GF-D8 (cell line): Measurements from ENCODE around the gene PICALM.
A peak's percentile ranks its signal among the peaks of the same experiment; 100 is the strongest.

ENCODE experiments used
- DNase-seq: peaks from one replicate; lab custom pipeline; 2025; lab: John Stamatoyannopoulos, UW

PICALM gene

DNA sequence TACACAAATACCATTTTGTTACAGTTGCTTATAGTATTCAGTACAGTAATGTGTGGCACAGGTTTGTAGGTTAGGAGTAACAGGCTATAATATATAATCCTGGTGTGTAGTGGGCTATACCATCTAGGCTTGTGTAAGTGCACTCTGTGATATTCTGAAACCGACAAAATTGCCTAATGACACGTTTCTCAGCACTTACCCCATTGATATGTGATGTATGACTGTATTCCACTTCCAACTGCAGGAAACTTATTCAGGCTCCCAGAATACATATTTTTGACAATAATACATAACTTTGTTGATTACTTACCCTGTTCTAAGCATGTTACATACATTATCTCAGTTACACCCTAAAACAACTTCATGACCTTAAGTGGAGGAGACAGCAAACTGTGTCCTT, 5.1 kb upstream of the PICALM start:
- no peak for DNase-seq

DNA sequence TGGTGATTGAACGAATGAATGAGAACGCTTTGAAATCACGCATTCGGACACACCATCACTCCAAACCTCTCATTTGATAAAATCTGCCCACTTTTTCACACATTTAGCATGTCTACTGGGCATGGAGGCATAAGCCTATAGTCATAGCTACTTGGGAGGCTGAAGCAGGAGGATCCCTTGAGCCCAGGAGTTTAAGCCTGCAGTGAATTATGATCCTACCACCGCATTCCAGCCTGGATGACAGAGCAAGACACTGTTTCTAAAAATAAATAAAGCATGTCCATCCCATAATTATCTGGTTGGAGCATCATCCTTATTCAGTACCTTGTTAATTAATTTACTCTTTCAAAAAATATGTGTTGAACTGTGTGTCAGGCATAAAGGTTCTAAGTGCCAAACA, 3.3 kb upstream of the PICALM start:
- DNase-seq = no peak

DNA sequence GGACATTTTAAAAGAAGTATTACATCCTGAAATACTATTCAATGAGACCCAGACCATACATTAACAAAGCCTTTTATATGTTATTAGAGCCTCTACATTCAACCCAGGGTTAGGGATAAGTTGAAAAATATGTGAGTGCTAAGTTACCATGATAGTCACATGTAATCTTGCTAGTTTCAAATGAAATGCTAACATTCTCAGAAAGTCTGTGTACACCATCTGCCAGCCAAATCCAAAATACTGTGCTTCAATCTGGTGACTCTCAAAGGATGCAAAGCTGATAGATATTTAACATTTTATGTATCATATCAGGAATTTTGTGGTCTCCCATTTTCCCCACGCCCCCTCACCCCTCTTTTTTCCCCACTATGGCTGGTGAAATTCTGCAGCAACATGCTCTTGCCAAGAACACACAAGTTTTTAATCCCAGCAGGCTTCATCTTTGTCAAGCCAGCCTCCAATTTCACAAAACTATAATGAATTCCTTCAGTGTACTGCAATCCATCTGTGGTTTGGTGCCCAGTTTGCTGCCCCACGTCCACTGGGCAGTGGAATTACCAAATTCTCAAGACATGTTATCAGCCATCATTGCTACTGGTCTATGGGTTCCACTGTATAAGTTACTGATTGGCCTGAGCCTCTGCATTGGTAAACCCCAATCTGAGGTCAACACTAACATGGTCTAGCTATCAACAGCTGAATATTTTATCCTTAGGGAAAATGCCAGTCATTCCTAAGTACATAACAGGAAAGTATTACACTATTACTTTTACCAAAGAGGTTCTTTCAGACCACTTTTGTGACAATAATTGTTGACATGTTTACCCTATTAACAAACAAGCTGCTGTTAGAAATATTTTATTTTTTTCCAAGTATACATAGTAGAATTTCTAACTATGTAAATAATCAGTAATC, 1.5 kb upstream of the PICALM start:
- DNase-seq = no peak

DNA sequence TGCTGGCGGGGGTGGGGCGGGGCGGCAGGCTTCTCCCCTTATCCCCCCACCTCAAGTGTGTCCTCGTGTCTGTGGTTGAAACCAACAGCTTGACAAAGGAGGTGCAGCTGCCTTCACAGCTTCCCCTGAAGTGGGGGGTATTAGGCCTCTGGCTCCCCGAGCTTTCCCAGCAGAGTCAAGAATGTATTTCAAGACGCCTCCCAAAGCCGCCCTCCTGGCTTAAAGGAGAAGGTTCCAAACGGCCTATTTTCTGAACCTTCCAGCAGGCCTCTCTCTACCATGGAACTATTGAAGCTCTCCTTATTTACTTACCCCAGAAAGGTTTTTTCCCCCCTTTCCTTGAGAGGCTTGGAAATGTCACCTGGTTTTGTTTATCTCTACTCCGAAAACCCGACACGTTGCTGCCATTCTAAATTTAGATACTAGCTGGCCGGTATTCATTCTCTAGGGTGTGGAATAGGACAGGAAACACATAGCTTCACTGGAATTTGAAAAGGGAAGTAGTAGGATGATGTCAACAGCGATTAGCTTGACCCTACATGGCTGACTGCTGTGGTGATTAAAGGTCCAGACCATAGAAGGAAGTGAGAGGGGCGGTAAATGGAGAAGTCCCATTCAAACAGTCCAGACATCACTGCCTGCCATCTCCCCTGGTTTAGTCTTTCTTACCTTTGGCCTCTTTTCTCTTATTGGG, 671 bp upstream of the PICALM start:
- DNase-seq = peak; percentile 74

DNA sequence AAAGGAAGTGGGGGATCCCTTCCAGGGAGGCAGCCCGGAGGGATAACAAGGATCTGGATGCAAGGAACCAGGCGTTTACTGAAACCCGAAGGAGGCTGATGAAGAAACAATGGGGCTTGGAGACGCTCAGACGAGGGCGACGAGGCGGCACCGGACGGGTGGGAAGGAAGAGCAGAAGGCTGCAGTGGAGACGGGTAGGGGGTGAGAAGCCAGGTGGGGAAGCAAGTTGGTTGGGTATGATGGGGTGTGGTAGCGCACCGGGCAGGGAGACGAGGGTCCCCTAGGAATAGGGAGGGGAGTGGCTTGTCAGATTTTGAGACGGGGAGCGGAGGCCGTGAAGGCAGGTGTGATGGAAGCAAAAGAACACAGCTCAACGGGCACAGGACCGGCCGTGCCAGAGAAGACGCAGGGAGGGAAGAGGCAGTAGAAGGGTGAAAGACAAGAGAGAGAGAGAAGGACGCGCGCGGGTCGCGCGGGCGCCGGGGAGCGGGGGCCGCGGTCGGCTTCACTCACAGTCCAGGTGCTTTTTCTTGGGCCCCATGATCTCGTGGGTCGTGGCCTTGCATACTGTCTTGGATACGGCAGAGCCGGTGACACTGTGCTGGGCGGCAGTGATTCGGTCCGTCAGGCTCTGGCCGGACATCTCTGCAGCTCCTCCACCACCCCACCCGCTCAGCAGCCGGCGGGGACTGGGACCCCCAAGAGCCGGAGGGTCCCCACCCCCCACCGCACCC, 579 bp downstream of the PICALM start:
- DNase-seq = no peak

DNA sequence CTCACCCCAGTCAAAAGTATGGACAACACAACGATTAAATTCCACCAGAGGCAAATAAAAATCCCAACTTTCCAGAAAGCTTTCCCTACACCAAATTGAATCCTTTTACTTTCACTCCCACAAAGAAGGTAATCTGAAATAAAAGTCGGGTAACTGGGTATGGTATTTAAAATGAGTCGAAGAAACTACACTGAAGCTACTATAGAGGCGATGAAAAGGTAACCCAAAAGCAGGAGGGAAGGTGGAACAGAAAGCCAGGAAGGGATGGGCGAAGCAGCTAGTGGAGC, 1.1 kb downstream of the PICALM start:
- DNase-seq = no peak

DNA sequence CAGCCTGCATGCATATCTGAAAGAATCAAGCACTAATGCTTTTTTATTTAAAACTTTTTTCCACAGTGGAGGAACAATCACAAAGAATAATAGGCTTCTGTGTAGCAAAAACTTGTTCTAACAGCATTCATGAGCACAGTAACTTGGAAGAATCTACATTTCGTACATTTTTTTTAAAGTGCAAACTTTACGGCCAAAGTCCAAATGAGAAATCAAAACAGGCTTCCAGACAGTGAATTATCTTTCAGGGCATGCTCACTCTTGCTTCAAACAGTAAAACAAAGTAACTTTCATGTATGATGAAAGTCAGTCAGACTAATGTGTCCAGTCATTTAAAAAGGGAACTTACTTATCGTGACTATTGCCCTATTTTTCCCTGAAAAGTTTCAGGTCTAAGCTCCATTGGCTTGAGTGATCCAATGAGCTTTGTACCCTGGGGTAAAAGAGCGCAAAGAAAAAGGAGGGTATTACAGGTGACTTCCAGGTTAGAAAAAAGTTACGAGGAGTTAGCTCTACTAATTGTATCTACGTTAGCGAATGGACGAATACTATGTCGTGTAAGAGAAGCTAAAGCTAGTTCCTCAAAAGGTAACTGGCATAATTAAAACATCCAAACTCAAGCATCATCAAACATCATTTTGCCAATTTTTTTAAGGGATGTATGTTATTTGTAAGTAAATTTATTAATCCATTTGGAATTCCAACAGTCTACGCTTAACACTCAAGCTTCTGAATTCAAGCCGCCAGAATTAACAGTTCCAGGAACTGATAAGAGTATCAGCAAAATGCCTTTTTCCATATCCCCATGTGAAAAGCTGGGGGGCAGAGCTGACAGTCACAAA, 1.7 kb downstream of the PICALM start:
- peak; percentile 32 for DNase-seq

DNA sequence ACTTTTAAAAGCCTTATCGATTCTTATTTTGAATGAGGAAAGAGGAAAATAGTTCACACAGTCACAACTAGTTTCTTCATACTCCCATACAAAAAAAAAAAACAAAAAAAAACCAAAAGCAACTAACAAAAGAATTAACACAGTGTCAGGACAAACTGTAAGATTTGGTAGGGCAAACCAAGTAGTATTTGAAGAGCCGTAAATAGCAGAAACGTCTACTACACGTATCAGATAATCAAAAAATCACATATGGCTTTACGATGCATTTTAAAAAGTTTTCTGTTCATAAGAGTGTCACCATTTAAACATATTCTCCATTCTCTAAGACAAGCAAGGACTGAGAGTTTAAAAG, 2.3 kb downstream of the PICALM start:
- DNase-seq = no peak

DNA sequence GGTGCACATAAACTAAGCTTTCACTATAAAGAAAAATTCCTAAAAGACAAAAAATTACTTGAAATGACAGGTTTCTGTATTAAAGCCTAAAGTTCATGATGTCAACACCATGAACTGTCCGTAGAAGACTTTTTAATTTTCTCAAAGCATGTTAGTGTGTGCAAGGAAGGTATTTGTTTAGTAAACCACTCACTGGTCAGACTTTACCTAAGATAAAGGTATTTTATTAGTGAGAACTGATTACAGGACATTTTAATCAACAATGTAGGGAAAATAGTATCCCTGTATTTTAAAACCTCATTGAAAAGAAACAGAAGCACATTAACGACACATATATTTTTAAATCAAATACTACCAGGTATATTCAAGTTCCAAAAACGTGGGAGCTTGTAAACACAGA, 2.9 kb downstream of the PICALM start:
- no peak for DNase-seq

DNA sequence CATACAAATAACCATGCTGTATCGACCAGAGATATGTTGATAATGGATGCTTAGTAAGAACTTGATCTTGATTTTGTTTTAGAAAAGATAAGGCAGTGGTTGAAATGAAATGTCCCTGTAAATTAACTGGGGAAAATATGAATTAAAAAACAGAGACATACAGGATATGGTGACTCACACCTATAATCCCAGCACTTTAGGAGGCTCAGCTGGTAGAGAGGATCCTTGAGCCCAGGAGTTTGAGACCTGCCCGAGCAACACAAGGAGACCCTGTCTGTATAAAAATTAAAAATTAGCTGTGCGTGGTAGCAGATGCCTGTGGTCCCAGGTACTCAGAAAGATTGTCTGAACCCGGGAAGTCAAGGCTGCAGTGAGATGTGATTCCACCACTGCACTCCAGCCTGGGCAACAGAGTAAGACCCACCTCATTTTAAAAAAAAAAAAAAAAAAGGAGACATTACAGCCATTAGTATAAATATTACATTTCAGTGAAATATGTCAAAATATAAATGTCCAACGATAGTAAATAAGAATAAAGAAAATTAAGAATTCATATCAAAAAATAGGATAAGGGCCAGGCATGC, 4.6 kb downstream of the PICALM start:
- DNase-seq = no peak

DNA sequence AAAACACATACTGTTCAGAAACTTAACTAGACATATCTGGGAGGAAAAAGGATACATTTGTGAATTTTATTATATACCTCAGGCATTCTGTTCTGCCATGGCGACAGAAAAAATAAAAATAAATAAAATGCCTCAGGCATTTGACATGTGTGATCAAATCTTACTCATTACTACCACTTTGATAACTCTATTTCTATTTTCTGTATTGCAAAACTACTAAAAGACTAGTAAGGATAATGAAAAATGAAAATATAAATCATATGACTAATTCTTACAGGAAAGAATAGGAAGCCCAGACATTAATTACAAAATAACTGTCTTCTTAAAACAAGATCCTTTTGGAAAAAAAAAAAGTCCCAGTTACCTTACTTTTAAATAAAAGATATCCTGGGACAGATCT, 5.3 kb downstream of the PICALM start:
- no peak for DNase-seq

DNA sequence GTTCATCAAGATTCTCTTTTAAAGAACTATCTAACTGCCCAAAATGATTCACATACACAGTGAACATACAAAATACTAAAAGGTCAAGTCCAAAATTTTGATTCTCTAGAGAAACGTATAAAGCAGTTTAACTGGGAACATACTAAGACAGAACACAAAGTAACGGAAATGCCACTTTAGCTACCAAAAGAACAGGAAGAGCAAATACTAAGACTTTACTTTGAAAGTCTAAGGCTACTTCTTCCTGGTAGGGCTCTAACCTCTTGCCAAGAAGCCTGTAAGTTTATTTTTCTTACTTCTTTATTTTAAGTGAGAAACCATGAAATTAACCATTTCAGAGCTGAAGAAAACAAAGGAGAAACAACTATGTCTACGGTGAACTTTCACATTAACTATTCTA, 6.2 kb downstream of the PICALM start:
- no peak for DNase-seq

DNA sequence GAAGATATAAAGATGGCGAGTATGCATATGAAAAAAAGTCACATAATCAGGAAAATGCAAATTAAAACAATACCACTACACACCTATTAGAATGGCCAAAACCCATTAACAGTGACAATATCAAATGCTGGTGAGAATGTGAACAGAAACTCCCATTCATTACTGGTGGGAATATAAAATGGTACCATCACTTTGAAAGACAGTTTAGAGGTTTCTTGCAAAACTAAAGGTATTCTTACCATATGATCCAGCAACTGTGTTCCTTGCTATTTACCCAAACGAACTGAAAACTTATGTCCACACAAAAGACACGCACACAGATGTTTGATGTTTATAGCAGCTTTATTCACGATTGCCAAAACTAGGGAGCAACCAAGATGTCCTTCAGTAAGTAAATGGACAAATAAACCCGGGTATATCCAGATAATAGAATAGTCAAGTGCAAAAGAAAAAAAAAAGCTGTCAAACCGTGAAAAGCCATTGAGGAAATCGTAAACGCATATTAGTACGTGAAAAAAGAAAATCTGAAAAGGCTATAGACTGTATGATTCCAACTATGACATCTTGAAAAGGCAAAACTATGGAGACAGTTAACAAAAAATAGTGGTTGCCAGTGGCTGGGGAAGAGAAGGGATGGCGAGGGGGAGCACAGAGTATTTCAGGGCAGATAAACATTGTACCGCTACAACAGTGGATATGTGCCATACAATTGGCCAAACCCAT, 7.2 kb downstream of the PICALM start:
- no peak for DNase-seq

DNA sequence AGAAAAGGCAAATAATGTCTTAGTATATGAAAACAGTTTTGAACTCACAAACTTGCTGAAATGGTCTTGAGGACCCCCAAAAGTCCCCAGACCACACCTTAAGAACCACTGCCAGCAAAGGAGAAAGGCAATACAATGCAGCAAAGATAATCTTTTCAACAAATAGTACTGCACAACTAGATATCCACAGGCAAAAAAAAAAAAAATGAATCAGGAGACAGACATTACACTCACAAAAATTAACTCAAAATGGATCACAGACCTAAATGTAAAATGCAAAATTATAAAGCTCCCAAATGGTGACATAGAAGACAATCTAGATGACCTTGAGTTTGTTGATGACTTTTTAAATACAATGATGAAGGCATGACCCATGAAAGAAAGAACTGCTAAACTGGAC, 8.3 kb downstream of the PICALM start:
- DNase-seq = no peak

DNA sequence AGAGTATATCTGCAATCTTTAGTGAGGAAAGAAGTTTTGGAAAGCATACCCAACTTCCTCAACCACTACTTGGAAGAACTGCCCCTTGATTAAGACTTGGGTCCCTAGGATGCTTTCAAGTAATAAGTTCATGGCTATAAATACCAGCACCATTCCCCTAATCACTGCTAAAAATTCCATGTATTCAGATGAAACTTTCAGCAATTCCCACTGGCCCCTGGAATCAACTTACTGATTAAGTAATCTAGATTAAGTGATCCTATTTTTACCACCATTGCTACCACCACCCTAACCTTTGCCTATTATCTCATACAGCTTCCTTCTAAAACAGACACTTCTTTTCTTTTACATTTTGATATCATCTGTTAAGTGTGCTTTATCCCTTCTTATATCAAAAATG, 10.5 kb downstream of the PICALM start:
- no peak for DNase-seq

DNA sequence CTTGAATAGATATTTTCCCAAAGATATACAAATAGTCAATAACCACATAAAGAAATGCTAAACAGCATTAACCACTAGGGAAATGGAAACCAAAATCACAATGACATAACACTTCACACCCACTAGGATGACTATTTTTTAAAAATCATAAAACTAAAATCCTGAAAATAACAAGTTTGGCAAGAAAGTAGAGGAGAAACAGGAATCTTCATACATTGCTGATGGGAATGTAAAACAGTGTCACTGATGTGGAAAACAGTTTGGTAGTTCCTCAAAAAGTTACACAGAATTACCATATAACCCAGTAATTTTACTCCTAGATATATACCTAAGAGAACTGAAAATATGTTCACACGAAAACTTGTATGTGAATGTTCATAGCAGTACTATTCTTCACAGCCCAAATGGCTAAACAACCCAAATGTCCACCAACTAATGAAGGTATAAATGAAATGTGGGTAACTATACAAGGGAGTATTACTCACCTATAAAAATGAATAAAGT, 12.5 kb downstream of the PICALM start:
- no peak for DNase-seq

DNA sequence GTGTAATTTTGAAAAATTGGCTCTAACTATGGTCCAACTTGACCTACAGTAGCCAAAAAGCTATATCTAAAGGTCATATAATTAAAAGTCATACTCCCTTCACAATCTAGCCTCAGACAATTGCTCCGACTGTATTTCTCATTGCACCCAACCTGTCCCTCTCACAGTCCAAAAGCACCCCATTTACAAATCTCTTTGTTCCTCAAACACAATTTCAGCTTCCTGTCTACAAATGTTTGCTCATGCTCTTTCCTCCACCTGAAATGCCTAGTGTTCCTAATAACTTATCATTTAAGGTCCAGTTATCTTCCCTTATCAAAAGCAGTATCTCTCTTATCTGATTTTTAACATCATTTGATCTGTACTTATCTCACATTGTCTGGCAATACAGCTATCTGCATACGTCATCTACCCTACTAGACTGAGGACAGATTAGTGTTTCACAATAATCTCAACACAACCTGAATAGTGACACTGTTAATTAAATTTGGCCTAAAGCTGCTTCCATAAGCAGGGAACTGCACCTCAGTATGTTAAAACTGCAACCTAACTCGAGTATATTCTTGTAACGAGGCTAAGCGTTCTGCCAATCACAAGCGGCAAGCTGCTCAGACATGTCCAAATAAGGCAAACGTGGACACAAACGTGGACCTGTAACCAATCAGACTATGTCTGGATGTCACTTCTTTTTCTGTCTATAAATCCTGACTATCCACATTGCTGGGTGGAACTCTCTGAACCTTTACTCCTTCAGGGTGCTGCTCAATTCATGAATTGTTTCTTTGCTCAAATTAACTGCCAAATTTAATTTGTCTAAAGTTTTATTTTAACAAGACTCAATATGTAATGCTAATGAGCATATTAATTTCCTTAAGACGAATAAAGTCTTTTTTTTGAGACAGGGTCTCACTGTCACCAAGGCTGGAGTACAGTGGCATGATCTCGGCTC, 15.9 kb downstream of the PICALM start:
- no peak for DNase-seq

DNA sequence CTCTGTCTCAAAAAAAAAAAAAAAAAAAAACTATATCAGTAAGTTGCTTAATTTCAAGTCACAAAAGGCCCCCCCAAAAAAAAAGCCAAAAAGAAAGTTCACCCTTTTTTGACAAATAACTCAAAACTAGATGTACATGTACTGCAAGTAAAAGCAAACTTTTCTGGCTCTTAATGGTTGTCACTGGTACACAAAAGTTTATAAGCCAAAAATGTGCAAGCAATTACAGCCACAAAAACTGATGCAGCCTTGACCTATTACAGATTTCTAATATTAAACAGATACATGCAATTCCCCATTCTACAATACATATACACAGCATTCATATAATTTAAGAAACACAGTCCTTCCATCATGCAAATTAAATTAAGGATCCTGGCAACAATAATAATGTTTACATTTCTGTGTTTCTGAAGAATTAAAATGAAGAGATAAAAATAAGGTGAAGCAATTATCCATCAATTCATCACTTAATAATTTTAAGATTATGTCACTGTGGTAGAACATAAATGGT, 18.6 kb downstream of the PICALM start:
- no peak for DNase-seq

DNA sequence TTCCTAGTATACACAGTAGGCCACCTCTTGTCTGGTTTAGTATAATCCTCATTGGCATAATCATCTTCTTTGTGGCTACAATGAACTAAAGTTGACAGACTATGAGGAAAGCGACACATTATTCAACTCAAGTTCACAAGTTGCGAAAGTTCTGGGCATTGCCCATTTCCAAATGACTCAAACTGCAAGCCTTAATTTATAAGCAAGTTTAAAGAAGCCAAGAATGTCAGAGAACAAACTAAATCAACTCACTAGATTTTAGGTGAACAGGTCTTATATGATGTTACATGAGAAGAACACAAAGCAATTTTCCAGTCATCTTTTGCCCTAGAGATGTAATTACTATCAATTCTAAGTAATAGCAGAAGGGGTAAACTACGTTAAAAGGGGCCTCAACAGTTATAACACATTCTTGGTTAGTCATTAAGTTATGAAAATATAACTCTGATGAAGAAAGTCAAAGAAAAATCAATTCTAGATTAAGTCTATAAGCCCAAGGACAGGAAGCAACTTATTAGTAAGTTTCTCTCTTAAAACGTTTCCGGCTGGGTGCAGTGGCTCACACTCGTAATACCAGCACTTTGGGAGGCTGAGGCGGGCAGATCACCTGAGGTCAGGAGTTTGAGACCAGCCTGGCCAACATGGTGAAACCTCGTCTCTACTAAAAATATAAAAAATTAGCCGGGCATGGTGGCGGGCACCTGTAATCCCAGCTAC, 21.5 kb downstream of the PICALM start:
- DNase-seq = peak; percentile 14
